K562 (cell line): ENCODE data around the gene NINJ1. TPM values are rescaled to one million over a fixed set of nuclear protein-coding genes. Genes with fewer than 3 reads are reported as not detected.

Experiments
- ATAC-seq: fragments of 200-7000 bp; cut with Tn5 transposase; 3 replicates; pipeline ENCODE4 v1.9.1; 2020; ENCODE audit warnings: moderate library complexity
- BruUV-seq: library from RNA; stranded (reverse); fragments of 400-500 nt; replicated peaks from 2 replicates; lab custom pipeline; 2021; lab: Mats Ljungman, UMichigan
- CTCF ChIA-PET: fragments of 300-600 bp; formaldehyde crosslinking; extraction: SDS; loops from one replicate; lab custom pipeline; 2021; ENCODE audit warnings: low intra/inter-chr PET ratio; lab: Yijun Ruan, JAX
- POLR2A ChIA-PET: fragments of 300-600, 350-650 bp; sonication (Branson Sonifier 250); formaldehyde crosslinking; extraction: SDS; loops from one replicate; lab custom pipeline; 2021; ENCODE audit warnings: antibody characterized with exemption, inconsistent platforms; lab: Yijun Ruan, JAX
- DNase-seq, 4 experiments: peaks; one replicate each; pipeline versions ENCODE4 v3.0.0 to v3.0.0-alpha.2; 2011 to 2018; ENCODE audit warnings: low spot score in 3 of 4, mixed read lengths in 3 of 4; ENCODE audit errors: extremely low read depth in 1 of 4
- FAIRE-seq: peaks from 2 replicates; lab custom pipeline; 2011; peaks lifted over from hg19 to GRCh38; lab: Jason Lieb, UNC
- H2AFZ ChIP-seq: 2 replicates; pipeline ENCODE4 v1.6.0; 2011; ENCODE audit warnings: low read depth, low read length, control low read depth, inconsistent platforms
- H3K27ac ChIP-seq: fragments of 200-600 bp; 3 replicates; pipeline ENCODE4 v1.8.0; 2011; ENCODE audit warnings: low read depth, mild to moderate bottlenecking, control low read depth, inconsistent platforms, low read length, moderate library complexity, mixed read lengths; ENCODE audit errors: extremely low read depth
- H3K27me3 ChIP-seq, 2 experiments: fragments of 300-600 bp in 1 of 2; 2 replicates in 1 of 2; 3 replicates in 1 of 2; pipeline versions ENCODE4 v1.6.0 to v1.8.0; 2011; ENCODE audit warnings: inconsistent platforms in 2 of 2, low read length in 2 of 2, mild to moderate bottlenecking in 1 of 2, mixed read lengths in 1 of 2, moderate library complexity in 1 of 2; ENCODE audit not compliant: control insufficient read depth in 2 of 2, insufficient read depth in 2 of 2
- H3K36me3 ChIP-seq: fragments of 300-600 bp; 3 replicates; pipeline ENCODE4 v1.8.0; 2011; ENCODE audit warnings: mild to moderate bottlenecking, low read length, inconsistent platforms; ENCODE audit not compliant: control insufficient read depth, insufficient read depth
- H3K4me1 ChIP-seq, 2 experiments: fragments of 200-600 bp in 1 of 2; replicated peaks in 1 of 2; 2 replicates in 1 of 2; 3 replicates in 1 of 2; pipeline versions ENCODE4 v1.5.1 to v1.8.0; 2011; ENCODE audit warnings: inconsistent platforms in 2 of 2, low read length in 2 of 2, mild to moderate bottlenecking in 1 of 2, mixed read lengths in 1 of 2, moderate library complexity in 1 of 2; ENCODE audit not compliant: control insufficient read depth in 2 of 2, insufficient read depth in 2 of 2
- H3K4me2 ChIP-seq: 2 replicates; pipeline ENCODE4 v1.6.1; 2011; ENCODE audit warnings: low read length, control low read depth, inconsistent platforms, mixed read lengths; ENCODE audit not compliant: insufficient read depth
- H3K4me3 ChIP-seq: fragments of 200-600 bp; sonication (generic), shearing (Covaris generic); 2 replicates; pipeline ENCODE4 v1.5.1; 2016; ENCODE audit warnings: control low read depth, inconsistent platforms
- H3K79me2 ChIP-seq: fragments of 200-600 bp; 3 replicates; pipeline ENCODE4 v1.8.0; 2011; ENCODE audit warnings: low read length, inconsistent platforms; ENCODE audit not compliant: control insufficient read depth, insufficient read depth
- H3K9ac ChIP-seq, 2 experiments: 2 replicates each; pipeline versions ENCODE4 v1.6.0 to v1.6.1; 2011; ENCODE audit warnings: low read depth in 2 of 2, low read length in 2 of 2, control low read depth in 1 of 2, inconsistent platforms in 1 of 2, mild to moderate bottlenecking in 1 of 2, mixed read lengths in 1 of 2; ENCODE audit not compliant: insufficient read depth in 1 of 2
- H3K9me1 ChIP-seq: one replicate; pipeline ENCODE4 v1.6.0; 2011; ENCODE audit warnings: inconsistent platforms, mild to moderate bottlenecking, low read length, moderate library complexity; ENCODE audit not compliant: control insufficient read depth, insufficient read depth
- H3K9me3 ChIP-seq: replicated peaks from 2 replicates; pipeline ENCODE4 v1.5.1; 2011; ENCODE audit warnings: low read depth, low read length, inconsistent platforms; ENCODE audit not compliant: control insufficient read depth, insufficient read depth
- H4K20me1 ChIP-seq: replicated peaks from 2 replicates; pipeline ENCODE4 v1.6.1; 2011; ENCODE audit warnings: low read length, inconsistent platforms, mixed read lengths; ENCODE audit not compliant: control insufficient read depth, insufficient read depth
- RBFOX2 ChIP-seq: fragments of 200-400 bp; formaldehyde crosslinking; IDR thresholded peaks from 2 replicates; pipeline ENCODE4 v1.6.1; 2017; ENCODE audit warnings: low read depth, mild to moderate bottlenecking, low read length, moderate library complexity
- RFX7 ChIP-seq: fragments of 250-450 bp; sonication (Bioruptor Pico); IDR thresholded peaks from 2 replicates; pipeline ENCODE4 v1.5.1; 2021; ENCODE audit warnings: mild to moderate bottlenecking
- ZNF668 ChIP-seq: fragments of 250-450 bp; sonication (Bioruptor Pico); IDR thresholded peaks from 2 replicates; pipeline ENCODE4 v1.8.0; 2022; ENCODE audit warnings: mild to moderate bottlenecking, inconsistent platforms
- WGBS: fragments of 100-300 bp; shearing (Covaris generic); methylation state at CpG from one replicate; pipeline ENCODE4 v1.1.6; 2016; ENCODE audit warnings: low coverage, mixed read lengths; ENCODE audit not compliant: insufficient coverage; ENCODE audit errors: missing lambda C conversion rate; 5-methylcytosine and 5-hydroxymethylcytosine counted together
- in situ Hi-C: fragments of 300-500 bp; cut with MboI; formaldehyde crosslinking; loops from 4 replicates; pipeline ENCODE4 v1.15.0; 2018; ENCODE audit warnings: inconsistent platforms, mixed read lengths
- intact Hi-C: fragments of 100-400 bp; cut with micrococcal nuclease; formaldehyde crosslinking; loops from 2 replicates; pipeline ENCODE4 v1.14.2; 2022
- polyA plus RNA-seq, 8 experiments: library from polyadenylated mRNA; depleted of rRNA in 4 of 8; stranded (reverse) in 5 of 8; unstranded in 3 of 8; fragments of >200 nt; fragmentation: Nextera tagmentation in 2 of 8; fragmentation: Illumina TruSeq in 1 of 8; extraction: Ambion mirVana in 2 of 8; extraction: Trizol in 1 of 8; gene quantifications; 2 replicates each; pipeline versions ENCODE4 v1.2.1 to v1.2.3, GENCODE V29; 2011 to 2014; ENCODE audit warnings: inconsistent platforms in 1 of 8, missing spikeins in 1 of 8
- total RNA-seq, 7 experiments: library from RNA; depleted of rRNA in 6 of 7; stranded (reverse); fragments of >200 nt in 6 of 7; fragmentation: Illumina TruSeq in 2 of 7; extraction: Trizol in 2 of 7; gene quantifications; 2 replicates each; pipeline versions ENCODE4 v1.2.1 to v1.2.3, GENCODE V29; 2011 to 2021; ENCODE audit warnings: low replicate concordance in 1 of 7
- TF ChIP-seq, protein P1 (sequence below), 2 experiments: fragments of 450-650 bp; conservative IDR thresholded peaks; 2 replicates each; pipeline ENCODE4 v1.6.1; 2017; ENCODE audit warnings: mild to moderate bottlenecking in 2 of 2, moderate library complexity in 2 of 2
- TF ChIP-seq, protein P2 (sequence below): fragments of 250-450 bp; sonication (Bioruptor Pico); IDR thresholded peaks from 2 replicates; pipeline ENCODE4 v1.8.0; 2021; ENCODE audit warnings: mild to moderate bottlenecking, moderate library complexity

NINJ1 gene
- total and polyA plus RNA-seq, 9 of the 15 experiments (the other 6 are each of a cell fraction or from before 2014, with no cell fraction given) = 0.13 to 8.4 (median 4.9) TPM

DNA sequence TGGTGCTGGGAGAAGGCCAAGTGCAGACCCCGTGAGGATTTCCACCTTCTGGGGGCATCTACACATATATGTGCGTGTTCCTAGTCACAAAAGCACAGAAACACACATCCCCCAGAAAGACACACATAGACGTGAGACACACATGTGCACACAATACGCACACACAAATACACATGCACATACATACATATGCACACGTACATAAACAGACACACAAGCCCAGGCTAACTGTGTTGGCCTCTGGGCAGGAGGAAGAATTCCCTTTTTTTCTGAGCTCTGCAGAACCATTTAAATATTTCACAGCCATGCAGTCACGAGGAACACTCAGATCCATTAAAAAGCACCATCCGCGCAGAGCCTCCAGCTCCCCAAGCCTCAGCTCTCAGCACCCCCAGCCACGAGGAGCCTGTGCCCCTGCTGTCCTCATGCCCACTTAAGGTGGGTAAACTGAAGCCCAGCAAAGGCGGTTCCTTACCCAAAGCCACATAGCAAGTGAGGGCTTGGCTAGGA, 5.3 kb downstream of the NINJ1 start (continued):
- TF ChIP-seq, protein P1, sequence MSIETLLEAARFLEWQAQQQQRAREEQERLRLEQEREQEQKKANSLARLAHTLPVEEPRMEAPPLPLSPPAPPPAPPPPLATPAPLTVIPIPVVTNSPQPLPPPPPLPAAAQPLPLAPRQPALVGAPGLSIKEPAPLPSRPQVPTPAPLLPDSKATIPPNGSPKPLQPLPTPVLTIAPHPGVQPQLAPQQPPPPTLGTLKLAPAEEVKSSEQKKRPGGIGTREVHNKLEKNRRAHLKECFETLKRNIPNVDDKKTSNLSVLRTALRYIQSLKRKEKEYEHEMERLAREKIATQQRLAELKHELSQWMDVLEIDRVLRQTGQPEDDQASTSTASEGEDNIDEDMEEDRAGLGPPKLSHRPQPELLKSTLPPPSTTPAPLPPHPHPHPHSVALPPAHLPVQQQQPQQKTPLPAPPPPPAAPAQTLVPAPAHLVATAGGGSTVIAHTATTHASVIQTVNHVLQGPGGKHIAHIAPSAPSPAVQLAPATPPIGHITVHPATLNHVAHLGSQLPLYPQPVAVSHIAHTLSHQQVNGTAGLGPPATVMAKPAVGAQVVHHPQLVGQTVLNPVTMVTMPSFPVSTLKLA (conservative IDR thresholded peaks at IDR 0.05) = no peak

DNA sequence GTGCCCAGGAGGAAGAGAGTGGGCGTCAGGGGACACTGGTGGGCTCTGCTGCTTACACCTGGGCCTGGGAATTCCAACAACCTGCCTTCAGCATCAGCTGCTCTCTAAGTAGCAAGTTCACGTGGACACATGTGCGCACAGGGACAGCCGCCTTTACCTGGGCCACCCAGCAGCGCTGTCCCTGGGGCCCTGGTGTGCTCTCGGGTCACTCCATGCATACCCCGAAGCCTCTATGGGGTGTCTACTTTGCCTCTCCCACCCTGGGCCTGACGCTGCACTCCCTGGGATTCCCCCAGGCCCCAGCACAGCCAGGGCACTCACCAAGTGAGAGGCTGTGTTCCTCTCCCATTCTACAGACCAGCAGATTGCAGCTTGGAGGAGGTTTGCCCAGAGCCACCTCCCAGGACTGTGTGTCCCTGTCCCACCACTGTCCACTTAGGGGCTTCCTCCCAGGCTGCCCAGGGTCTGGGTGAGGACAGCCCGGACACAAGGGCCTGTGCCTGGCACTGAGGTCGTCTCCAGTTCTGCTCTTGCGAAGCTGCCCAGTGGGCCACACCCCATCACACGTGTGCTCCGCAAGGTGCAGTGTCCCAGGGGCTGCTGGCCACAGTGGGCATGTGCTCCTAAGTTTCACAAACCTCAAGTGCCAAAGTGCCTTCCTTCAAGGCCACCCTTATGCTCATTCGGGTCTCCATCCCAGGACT, 5.9 kb downstream of the NINJ1 start:
- POLR2A ChIA-PET = interaction anchor here (0.6 to 1.3 kb wide), 2 partner anchors 10 to 234 kb away, joined by 6 to 7 read pairs; no protein-coding TSS in a partner anchor

More for the DNA sequence above, 5.9 kb downstream of the NINJ1 start:
- FAIRE-seq (no peak), DNase-seq (no peak)
- H3K4me2 ChIP-seq = no peak overlapping the region
- no peaks in the 10 kb centered on the region for H3K36me3 ChIP-seq
- H3K4me3 ChIP-seq = no peak overlapping the region
- in situ Hi-C loops (no loop called here), intact Hi-C loops (no loop called here)
- no peaks in the 10 kb centered on the region for H3K9me1 ChIP-seq
- peak overlapping the region in 1 of 2 experiments; percentile 31; a peak in 1 of 4 replicates for H3K9ac ChIP-seq
- no peaks in the 10 kb centered on the region for H3K9me3 ChIP-seq
- H4K20me1 ChIP-seq = no peaks in the 10 kb centered on the region
- WGBS = 72% methylated on average over 14 of the region's 14 CpGs
- H3K27ac ChIP-seq = no peak overlapping the region
- no peaks in the 10 kb centered on the region; the same call in 2 of the 3 replicates for H3K79me2 ChIP-seq
- peaks cover 6 to 57% of the 10 kb centered on the region in 2 experiments; a peak in 4 of 5 replicates for H3K4me1 ChIP-seq
- no peak for TF ChIP-seq ZNF668 (CRISPR knock-in tag)
- 0 out of 2 replicates have a peak, but pooled peaks have one; percentile 21 for TF ChIP-seq RBFOX2
- no peak for TF ChIP-seq RFX7
- TF ChIP-seq, protein P2, sequence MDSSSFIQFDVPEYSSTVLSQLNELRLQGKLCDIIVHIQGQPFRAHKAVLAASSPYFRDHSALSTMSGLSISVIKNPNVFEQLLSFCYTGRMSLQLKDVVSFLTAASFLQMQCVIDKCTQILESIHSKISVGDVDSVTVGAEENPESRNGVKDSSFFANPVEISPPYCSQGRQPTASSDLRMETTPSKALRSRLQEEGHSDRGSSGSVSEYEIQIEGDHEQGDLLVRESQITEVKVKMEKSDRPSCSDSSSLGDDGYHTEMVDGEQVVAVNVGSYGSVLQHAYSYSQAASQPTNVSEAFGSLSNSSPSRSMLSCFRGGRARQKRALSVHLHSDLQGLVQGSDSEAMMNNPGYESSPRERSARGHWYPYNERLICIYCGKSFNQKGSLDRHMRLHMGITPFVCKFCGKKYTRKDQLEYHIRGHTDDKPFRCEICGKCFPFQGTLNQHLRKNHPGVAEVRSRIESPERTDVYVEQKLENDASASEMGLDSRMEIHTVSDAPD (CRISPR knock-in tag) = no peak
- TF ChIP-seq, all 486 proteins: peak for 1
- BruUV-seq = no TSS peak
- CTCF ChIA-PET = no interaction called here
- Histone ChIP-seq H2AFZ (no peak overlapping the region), H3K27me3 (no peaks in the 10 kb centered on the region)
- no peak for ATAC-seq
